ENCODE results near the gene RCC2. TPM values are rescaled to one million over a fixed set of nuclear protein-coding genes. Genes with fewer than 3 reads are reported as not detected.
"Not testable (repeated sequence)": the region's sequence is repeated elsewhere in the genome, so short reads cannot be mapped to it uniquely, and the experiment has no call there.

The RCC2 gene
- total and polyA plus RNA-seq, 2 donors (not counting 3 experiments of a cell fraction or from before 2014, with no cell fraction given): 137 to 166 TPM

DNA sequence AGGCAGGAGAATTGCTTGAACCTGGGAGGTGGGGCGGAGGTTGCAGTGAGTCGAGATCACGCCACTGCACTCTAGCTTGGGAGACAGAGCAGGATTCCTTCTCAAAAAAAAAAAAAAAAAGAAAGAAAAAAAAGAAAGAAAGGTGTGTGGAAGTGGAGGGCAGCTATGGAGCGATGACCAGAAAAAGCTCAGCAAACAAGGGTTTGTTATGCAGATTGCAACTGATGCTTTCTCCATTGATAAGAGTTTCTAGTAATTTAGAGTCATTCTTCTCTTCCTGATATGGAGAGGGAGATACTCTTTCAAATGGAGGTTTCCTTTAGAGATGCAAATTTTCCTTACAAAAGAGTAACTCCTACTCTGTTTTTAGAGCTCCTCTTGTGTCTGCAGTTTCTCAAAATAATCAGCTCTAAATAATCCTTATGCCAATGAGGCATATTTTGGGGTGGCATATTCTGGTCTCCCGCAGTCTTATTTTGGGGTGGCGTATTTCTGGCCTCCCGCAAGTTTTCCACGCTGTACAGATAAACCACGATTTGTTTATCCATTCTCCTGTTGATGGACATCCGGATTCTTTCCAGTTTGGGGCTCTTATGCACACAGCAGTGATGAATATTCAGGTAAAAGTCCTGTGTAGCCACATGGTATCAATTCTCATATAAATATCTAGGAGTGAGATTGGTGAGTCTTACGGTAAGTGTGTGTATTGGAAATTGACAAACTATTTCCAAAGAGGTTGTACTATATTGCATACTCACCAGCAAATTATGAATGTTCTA, 30.7 kb upstream of the RCC2 start:
- Histone ChIP-seq H4K20me1 (replicated peaks; ENCODE audit: control insufficient read depth, extremely low read depth, insufficient read depth, low read length) (no peaks in the 10 kb centered on the region), H3K79me2 (ENCODE audit: control insufficient read depth, insufficient read depth, low read length) (no peaks in the 10 kb centered on the region), H3K9ac (replicated peaks; ENCODE audit: extremely low read depth, insufficient read depth, low read length) (no peak overlapping the region), H3K4me2 (ENCODE audit: insufficient read depth, low read length) (no peak overlapping the region), H3K27me3 (ENCODE audit: control insufficient read depth in 2 of 2, insufficient read depth in 2 of 2, low read length in 2 of 2) (no peaks in the 10 kb centered on the region), H3K9me1 (replicated peaks; ENCODE audit: control insufficient read depth, extremely low read depth, insufficient read depth, low read length) (no peaks in the 10 kb centered on the region), H2AFZ (ENCODE audit: low read depth, low read length) (no peak overlapping the region), H3K36me3 (ENCODE audit: control insufficient read depth in 2 of 2, extremely low read depth in 1 of 2, insufficient read depth in 2 of 2, low read length in 2 of 2) (no peaks in the 10 kb centered on the region), H3K4me3 (replicated peaks in 1 of 3; ENCODE audit: insufficient read depth in 1 of 3, low read depth in 1 of 3, low read length in 3 of 3) (no peak overlapping the region), H3K4me1 (ENCODE audit: control insufficient read depth, extremely low read depth, insufficient read depth, low read length) (no peaks in the 10 kb centered on the region), H3K9me3 (replicated peaks; ENCODE audit: control insufficient read depth, insufficient read depth, low read length) (no peaks in the 10 kb centered on the region), H3K27ac (ENCODE audit: insufficient read depth, low read depth, low read length) (no peak overlapping the region)
- FAIRE-seq (no peak), DNase-seq (ENCODE audit: low read depth, low spot score) (no peak)
- TF ChIP-seq POLR2A (IDR thresholded peaks at IDR 0.05; ENCODE audit: low read depth, low read length) (no peak), EZH2 (IDR thresholded peaks at IDR 0.05; ENCODE audit: borderline replicate concordance, low read depth, low read length, severe bottlenecking) (no peak), JUN (IDR thresholded peaks at IDR 0.05; ENCODE audit: borderline replicate concordance, insufficient read depth, insufficient read length, low read depth) (no peak), POLR2AphosphoS5 (IDR thresholded peaks at IDR 0.05; ENCODE audit: insufficient read depth, low read depth, low read length) (no peak), FOS (IDR thresholded peaks at IDR 0.05; ENCODE audit: borderline replicate concordance, insufficient read depth, low read length) (no peak), GATA2 (IDR thresholded peaks at IDR 0.05; ENCODE audit: insufficient read depth, insufficient read length, low read depth, low read length) (no peak), MYC (IDR thresholded peaks at IDR 0.05; ENCODE audit: low read depth, low read length) (no peak)
- TF ChIP-seq, protein P1, sequence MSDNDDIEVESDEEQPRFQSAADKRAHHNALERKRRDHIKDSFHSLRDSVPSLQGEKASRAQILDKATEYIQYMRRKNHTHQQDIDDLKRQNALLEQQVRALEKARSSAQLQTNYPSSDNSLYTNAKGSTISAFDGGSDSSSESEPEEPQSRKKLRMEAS (IDR thresholded peaks at IDR 0.05; ENCODE audit: insufficient read depth, insufficient read length): no peak
- TF ChIP-seq, protein P2, sequence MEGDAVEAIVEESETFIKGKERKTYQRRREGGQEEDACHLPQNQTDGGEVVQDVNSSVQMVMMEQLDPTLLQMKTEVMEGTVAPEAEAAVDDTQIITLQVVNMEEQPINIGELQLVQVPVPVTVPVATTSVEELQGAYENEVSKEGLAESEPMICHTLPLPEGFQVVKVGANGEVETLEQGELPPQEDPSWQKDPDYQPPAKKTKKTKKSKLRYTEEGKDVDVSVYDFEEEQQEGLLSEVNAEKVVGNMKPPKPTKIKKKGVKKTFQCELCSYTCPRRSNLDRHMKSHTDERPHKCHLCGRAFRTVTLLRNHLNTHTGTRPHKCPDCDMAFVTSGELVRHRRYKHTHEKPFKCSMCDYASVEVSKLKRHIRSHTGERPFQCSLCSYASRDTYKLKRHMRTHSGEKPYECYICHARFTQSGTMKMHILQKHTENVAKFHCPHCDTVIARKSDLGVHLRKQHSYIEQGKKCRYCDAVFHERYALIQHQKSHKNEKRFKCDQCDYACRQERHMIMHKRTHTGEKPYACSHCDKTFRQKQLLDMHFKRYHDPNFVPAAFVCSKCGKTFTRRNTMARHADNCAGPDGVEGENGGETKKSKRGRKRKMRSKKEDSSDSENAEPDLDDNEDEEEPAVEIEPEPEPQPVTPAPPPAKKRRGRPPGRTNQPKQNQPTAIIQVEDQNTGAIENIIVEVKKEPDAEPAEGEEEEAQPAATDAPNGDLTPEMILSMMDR (IDR thresholded peaks at IDR 0.05; ENCODE audit: extremely low read depth in 1 of 2, insufficient read depth in 1 of 2, low read depth in 1 of 2, low read length in 2 of 2): no peak
- intact Hi-C loops (cut with micrococcal nuclease): no loop called here
- ChIA-PET CTCF (interaction anchor here (0.9 to 1.8 kb wide), 3 partner anchors 9 to 33 kb away, joined by 3 to 6 read pairs (median 5); no protein-coding TSS in a partner anchor), POLR2A (interaction anchor here (0.6 to 0.7 kb wide), 2 partner anchors 28 to 29 kb away, joined by 3 to 7 read pairs; no protein-coding TSS in a partner anchor)
- dilution Hi-C loops (cut with MboI; ENCODE audit: extremely low pct_ligation_motif_present, low sequenced_read_pairs): no loop called here
- BruUV-seq (replicated peaks): no TSS peak

DNA sequence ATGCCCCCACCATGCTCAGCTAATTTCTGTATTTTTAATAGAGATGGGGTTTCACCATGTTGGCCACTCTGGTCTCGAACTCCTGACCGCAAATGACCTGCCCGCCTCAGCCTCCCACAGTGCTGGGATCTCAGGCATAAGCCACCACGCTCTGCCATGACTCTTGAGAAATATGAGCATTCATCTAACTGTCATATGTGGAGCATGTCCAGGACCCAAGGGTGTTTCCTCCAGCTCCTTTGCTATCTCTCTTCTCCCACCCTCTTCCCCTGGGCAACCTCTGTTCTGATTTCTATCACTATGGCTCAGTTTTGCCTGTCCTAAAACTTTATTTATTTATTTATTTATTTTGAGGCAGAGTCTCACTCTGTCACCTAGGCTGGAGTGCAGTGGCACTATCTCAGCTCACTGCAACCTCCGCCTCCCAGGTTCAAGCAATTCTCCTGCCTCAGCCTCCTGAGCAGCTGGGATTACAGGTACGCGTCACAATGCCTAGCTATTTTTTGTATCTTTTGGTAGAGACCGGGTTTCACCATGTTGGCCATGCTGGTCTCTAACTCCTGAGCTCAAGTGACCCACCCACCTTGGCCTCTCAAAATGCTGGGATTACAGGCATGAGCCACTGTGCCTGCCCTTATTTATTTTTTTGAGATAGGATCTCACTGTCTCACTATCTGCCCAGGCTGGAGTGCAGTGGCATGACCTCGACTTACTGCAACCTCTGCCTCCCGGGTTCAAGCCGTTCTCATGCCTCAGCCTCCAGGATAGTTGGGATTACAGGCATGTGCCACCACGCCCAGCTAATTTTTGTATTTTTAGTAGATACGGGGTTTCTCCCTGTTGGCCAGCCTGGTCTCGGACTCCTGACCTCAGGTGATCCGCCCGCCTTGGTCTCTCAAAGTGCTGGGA, 29.1 kb upstream of the RCC2 start:
- H3K4me3 ChIP-seq (replicated peaks in 1 of 3; ENCODE audit: insufficient read depth in 1 of 3, low read depth in 1 of 3, low read length in 3 of 3); H3K4me1 ChIP-seq (ENCODE audit: control insufficient read depth, extremely low read depth, insufficient read depth, low read length); H3K27ac ChIP-seq (ENCODE audit: insufficient read depth, low read depth, low read length); BruUV-seq (replicated peaks); H3K9me3 ChIP-seq (replicated peaks; ENCODE audit: control insufficient read depth, insufficient read depth, low read length); DNase-seq (ENCODE audit: low read depth, low spot score); H3K79me2 ChIP-seq (ENCODE audit: control insufficient read depth, insufficient read depth, low read length); FAIRE-seq; H3K4me2 ChIP-seq (ENCODE audit: insufficient read depth, low read length); H3K9ac ChIP-seq (replicated peaks; ENCODE audit: extremely low read depth, insufficient read depth, low read length); H4K20me1 ChIP-seq (replicated peaks; ENCODE audit: control insufficient read depth, extremely low read depth, insufficient read depth, low read length); intact Hi-C loops (cut with micrococcal nuclease); dilution Hi-C loops (cut with MboI; ENCODE audit: extremely low pct_ligation_motif_present, low sequenced_read_pairs); H3K9me1 ChIP-seq (replicated peaks; ENCODE audit: control insufficient read depth, extremely low read depth, insufficient read depth, low read length); H2AFZ ChIP-seq (ENCODE audit: low read depth, low read length); H3K36me3 ChIP-seq (ENCODE audit: control insufficient read depth in 2 of 2, extremely low read depth in 1 of 2, insufficient read depth in 2 of 2, low read length in 2 of 2); POLR2A ChIA-PET; H3K27me3 ChIP-seq (ENCODE audit: control insufficient read depth in 2 of 2, insufficient read depth in 2 of 2, low read length in 2 of 2): not testable (repeated sequence)
- CTCF ChIA-PET: interaction anchor here (0.8 to 5.3 kb wide), 3 partner anchors 9 to 29 kb away, joined by 3 to 22 read pairs (median 5); partner anchors contain the start of gene RCC2
